RWPE2 (cell line): Measurements from ENCODE around the gene PACSIN2.
A peak's percentile ranks its signal among the peaks of the same experiment; 100 is the strongest.

ENCODE experiments used
- ATAC-seq: fragments of 200-7000 bp; cut with Tn5 transposase; 3 replicates; pipeline ENCODE4 v1.9.1; 2021; ENCODE audit warnings: low read depth
- DNase-seq: peaks from one replicate; pipeline ENCODE4 v3.0.0-alpha.2; 2020; ENCODE audit warnings: low spot score
- H3K27ac ChIP-seq: fragments of 450-650 bp; 2 replicates; pipeline ENCODE4 v1.5.1; 2017; ENCODE audit warnings: mild to moderate bottlenecking; ENCODE audit not compliant: poor library complexity, severe bottlenecking
- H3K27me3 ChIP-seq: fragments of 250-450 bp; sonication (Bioruptor Pico); 2 replicates; pipeline ENCODE4 v1.5.1; 2021; ENCODE audit warnings: mild to moderate bottlenecking, moderate library complexity; ENCODE audit not compliant: insufficient read depth, poor library complexity, severe bottlenecking
- H3K36me3 ChIP-seq: fragments of 250-450 bp; sonication (Bioruptor Pico); 2 replicates; pipeline ENCODE4 v1.5.1; 2020; ENCODE audit warnings: low read depth, mild to moderate bottlenecking, moderate library complexity
- H3K4me1 ChIP-seq: fragments of 250-450 bp; sonication (Bioruptor Pico); 2 replicates; pipeline ENCODE4 v1.5.1; 2021; ENCODE audit warnings: mild to moderate bottlenecking, moderate library complexity; ENCODE audit not compliant: insufficient read depth, poor library complexity, severe bottlenecking
- H3K4me3 ChIP-seq: fragments of 250-450 bp; sonication (Bioruptor Pico); 2 replicates; pipeline ENCODE4 v1.5.1; 2021; ENCODE audit warnings: mild to moderate bottlenecking, moderate library complexity; ENCODE audit not compliant: severe bottlenecking
- H3K9me3 ChIP-seq: fragments of 250-450 bp; sonication (Bioruptor Pico); 2 replicates; pipeline ENCODE4 v1.5.1; 2021; ENCODE audit warnings: mild to moderate bottlenecking, moderate library complexity; ENCODE audit not compliant: severe bottlenecking
- TF ChIP-seq, protein P1 (sequence below): fragments of 450-650 bp; IDR thresholded peaks from one replicate; pipeline ENCODE4 v1.5.1; 2017; ENCODE audit warnings: mild to moderate bottlenecking, moderate library complexity; ENCODE audit not compliant: poor library complexity, severe bottlenecking

PACSIN2 gene

DNA sequence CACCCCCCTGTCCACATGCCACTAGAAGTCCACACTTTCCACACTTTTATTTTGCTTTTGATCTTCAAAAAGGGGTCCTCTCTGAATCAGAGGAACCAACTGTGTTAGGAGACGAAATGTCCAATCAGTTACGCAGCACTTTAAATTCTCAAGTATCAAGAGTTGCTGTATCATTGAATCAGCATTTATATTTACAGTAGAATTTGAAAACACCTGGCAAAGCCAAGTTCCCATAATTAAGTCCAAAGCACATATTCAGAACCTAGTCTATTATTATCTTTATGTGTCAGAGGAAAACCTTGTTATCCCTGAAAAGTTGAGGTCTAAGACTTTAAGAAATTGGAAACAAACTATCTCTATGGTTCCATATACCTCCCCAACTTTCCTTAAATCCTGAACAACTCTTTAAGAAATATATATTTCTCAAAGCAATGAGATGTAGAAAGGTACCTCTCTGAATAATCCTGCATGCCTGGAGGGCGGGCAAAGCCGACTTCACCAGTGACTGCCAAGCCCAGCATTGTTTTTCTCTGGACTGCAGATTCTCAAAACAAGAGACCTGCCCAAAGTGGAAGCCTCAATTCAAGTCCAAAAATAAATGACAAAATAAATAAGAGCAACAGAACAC is 82.0 kb downstream of the PACSIN2 start:
- ATAC-seq (no peak), DNase-seq (no peak)
- no peaks in the 10 kb centered on the region for H3K27me3 ChIP-seq
- peaks cover 5% of the 10 kb centered on the region; the same call in 1 of the 2 replicates for H3K36me3 ChIP-seq
- no peaks in the 10 kb centered on the region for H3K9me3 ChIP-seq
- H3K27ac ChIP-seq = peak overlapping the region; percentile 83
- H3K4me3 ChIP-seq = no peak overlapping the region
- H3K4me1 ChIP-seq = peaks cover 51% of the 10 kb centered on the region
- TF ChIP-seq, protein P1, sequence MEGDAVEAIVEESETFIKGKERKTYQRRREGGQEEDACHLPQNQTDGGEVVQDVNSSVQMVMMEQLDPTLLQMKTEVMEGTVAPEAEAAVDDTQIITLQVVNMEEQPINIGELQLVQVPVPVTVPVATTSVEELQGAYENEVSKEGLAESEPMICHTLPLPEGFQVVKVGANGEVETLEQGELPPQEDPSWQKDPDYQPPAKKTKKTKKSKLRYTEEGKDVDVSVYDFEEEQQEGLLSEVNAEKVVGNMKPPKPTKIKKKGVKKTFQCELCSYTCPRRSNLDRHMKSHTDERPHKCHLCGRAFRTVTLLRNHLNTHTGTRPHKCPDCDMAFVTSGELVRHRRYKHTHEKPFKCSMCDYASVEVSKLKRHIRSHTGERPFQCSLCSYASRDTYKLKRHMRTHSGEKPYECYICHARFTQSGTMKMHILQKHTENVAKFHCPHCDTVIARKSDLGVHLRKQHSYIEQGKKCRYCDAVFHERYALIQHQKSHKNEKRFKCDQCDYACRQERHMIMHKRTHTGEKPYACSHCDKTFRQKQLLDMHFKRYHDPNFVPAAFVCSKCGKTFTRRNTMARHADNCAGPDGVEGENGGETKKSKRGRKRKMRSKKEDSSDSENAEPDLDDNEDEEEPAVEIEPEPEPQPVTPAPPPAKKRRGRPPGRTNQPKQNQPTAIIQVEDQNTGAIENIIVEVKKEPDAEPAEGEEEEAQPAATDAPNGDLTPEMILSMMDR = no peak

DNA sequence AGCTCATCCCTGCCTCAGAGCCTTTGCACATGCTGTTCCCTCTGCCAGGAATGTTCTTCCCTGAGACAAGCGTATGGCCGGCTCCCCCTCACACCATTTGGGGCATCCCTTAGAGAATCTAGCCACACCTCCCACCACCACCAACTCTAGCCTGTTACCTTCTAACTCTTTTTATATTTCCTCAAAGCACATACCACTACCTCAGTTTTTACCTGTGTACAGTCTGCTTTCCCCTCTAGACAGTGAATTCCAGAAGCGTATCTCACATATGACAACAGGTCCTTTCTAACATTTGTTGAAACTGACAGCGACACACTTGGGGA is 82.8 kb downstream of the PACSIN2 start:
- TF ChIP-seq, protein P1 = no peak
- H3K36me3 ChIP-seq = peaks cover 5% of the 10 kb centered on the region; the same call in 1 of the 2 replicates
- no peak overlapping the region for H3K4me3 ChIP-seq
- DNase-seq (no peak), ATAC-seq (no peak)
- no peaks in the 10 kb centered on the region for H3K9me3 ChIP-seq
- peaks cover 43% of the 10 kb centered on the region for H3K4me1 ChIP-seq
- H3K27ac ChIP-seq = no peak overlapping the region
- no peaks in the 10 kb centered on the region for H3K27me3 ChIP-seq

DNA sequence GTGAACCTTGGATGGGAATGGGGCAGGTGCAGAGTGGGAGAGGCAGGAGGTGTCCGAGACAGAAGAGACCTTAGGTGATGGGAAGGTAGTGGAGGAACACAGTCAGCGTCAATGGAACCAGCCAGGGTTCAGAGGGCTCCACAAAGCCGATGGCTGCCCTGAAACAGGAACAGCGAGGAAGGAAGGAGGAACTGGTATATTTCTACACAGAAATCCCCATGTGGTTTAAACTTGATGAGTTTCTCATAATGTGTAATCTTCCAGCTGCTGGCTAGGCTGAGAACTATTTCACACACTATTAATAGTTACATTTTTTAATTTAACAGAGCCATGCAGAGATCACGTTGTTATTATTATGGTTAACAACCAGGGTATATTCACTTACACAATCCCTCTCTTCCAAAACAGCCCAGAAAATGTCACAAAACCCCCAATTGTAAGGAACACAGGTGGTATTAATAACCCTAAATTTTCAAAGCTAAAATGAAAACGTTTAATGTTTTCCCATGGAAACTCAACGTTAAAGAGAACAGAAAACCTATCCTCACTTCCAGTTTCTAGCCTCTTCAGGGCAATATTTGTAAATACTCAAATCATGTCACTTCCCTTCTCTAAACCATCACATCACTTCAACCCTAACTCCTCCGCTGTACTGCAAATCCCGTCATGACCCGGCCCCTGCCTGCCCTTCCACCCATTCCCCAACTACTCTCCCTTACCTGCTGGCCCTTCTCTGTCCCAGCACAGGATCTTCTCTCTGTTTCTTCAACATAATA is 83.3 kb downstream of the PACSIN2 start:
- no peak overlapping the region for H3K27ac ChIP-seq
- ATAC-seq (no peak), DNase-seq (no peak)
- peaks cover 5% of the 10 kb centered on the region; the same call in 1 of the 2 replicates for H3K36me3 ChIP-seq
- H3K4me3 ChIP-seq = no peak overlapping the region
- H3K27me3 ChIP-seq = no peaks in the 10 kb centered on the region
- no peaks in the 10 kb centered on the region for H3K9me3 ChIP-seq
- peaks cover 39% of the 10 kb centered on the region for H3K4me1 ChIP-seq
- TF ChIP-seq, protein P1 = no peak

DNA sequence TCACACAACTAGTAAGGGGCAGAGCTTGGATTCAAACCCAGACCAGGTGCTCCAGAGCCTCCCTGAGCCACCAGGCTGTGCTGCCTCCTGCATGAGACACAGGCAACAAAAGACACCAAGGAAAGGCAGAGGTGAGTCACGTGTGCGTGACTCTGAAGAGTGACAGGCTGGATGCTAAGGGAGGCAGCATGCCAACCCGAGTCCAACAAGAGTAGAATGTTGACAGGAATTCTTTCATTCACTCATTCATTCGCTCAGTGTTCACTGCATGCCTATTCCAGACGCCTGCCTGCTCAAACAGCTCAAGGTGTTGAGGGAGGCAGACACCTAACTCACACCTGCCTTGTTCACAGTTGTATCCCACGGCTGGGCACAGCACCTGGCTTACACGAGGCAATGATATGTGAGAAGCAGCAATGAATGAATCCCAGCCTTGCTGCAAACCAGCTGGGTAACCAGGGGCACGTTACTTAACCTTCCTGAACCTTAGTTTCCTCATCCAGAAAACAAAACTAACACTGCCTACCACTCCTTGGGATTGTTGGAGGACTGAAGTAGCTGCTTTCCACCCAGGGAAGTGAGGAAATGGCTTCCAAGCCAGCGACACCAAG is 84.0 kb downstream of the PACSIN2 start:
- H3K36me3 ChIP-seq = peaks cover 5% of the 10 kb centered on the region; the same call in 1 of the 2 replicates
- ATAC-seq (peak; percentile 56; the same call in 2 of the 3 replicates), DNase-seq (no peak)
- no peak overlapping the region for H3K27ac ChIP-seq
- TF ChIP-seq, protein P1 = peak; percentile 29
- H3K27me3 ChIP-seq = no peaks in the 10 kb centered on the region
- no peak overlapping the region for H3K4me3 ChIP-seq
- H3K9me3 ChIP-seq = no peaks in the 10 kb centered on the region
- peaks cover 43% of the 10 kb centered on the region for H3K4me1 ChIP-seq
